GM21619 (cell line): ENCODE results near the gene ADGRD1.

ENCODE experiments used
- ATAC-seq: cut with Tn5 transposase; IDR thresholded peaks from one replicate; pipeline ENCODE4 v1.9.1; 2021; ENCODE audit not compliant: unreplicated experiment

ADGRD1 gene

GRCh38 chr12:131005161-131006035, 51.7 kb downstream of the ADGRD1 start:
- ATAC-seq, result no peak

DNA sequence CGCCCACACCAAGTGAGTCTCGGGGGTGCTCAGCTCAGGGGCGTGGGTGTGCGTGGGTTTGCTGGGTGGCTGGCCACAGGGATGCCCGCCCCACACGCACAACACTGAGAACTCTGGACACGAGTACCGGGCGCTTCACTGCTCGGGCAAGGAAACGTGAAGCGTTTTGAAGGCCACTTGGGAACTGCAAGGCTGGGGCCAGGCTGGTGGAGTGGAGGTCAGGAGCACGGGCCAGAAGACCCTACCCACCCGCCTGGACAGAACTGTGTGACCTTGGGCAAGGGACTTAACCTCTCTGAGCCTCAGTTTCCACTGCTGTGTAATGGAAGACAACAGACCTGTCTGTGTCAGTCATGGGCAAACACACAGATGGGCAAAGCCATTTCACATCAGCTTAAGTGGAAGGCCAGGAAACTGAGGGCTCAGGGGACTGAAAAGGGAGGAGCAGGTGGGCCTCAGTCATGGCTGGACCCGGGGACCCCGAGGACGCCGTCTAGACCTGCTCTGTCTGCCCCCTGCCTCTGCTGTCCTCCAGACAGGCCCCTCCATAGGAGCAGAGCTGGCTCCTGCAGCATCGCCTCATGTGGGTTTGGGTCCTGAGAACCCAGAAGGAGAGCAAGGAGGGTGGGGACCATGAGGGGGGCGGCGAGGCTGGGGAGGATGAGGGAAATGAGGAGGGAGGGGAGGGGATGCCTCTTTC, 52.5 kb downstream of the ADGRD1 start:
- ATAC-seq, result no peak

- no peak for ATAC-seq
These were observed 53.5 kb downstream of the ADGRD1 start for GRCh38 chr12:131007031-131007739.

DNA sequence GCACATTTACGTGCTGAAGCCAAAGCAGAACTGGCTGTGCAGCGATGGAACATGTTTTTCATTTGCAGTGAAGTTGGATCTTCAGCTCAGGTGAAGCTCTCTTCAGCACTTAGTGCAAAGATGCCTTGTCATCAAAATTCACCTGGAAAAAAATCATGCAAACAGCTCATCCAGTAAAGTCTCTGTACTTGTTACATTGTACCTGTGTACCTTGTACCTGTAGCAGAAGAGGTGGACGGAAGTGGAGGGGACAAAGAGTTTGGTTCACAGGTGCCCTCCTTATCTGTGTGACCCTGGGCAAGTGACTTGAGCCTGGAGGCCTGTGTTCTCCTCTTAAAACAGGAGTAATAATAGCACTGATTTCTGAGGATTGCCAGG, 54.0 kb downstream of the ADGRD1 start:
- ATAC-seq, result no peak

GRCh38 chr12:131008131-131008912, 54.6 kb downstream of the ADGRD1 start:
- no peak for ATAC-seq

GRCh38 chr12:131008913-131009270, 55.2 kb downstream of the ADGRD1 start:
- no peak for ATAC-seq

GRCh38 chr12:131009595-131010395, 56.1 kb downstream of the ADGRD1 start:
- no peak for ATAC-seq

- no peak for ATAC-seq
These were observed 56.9 kb downstream of the ADGRD1 start for GRCh38 chr12:131010396-131011131.

GRCh38 chr12:131011165-131012079, 57.7 kb downstream of the ADGRD1 start:
- no peak for ATAC-seq

DNA sequence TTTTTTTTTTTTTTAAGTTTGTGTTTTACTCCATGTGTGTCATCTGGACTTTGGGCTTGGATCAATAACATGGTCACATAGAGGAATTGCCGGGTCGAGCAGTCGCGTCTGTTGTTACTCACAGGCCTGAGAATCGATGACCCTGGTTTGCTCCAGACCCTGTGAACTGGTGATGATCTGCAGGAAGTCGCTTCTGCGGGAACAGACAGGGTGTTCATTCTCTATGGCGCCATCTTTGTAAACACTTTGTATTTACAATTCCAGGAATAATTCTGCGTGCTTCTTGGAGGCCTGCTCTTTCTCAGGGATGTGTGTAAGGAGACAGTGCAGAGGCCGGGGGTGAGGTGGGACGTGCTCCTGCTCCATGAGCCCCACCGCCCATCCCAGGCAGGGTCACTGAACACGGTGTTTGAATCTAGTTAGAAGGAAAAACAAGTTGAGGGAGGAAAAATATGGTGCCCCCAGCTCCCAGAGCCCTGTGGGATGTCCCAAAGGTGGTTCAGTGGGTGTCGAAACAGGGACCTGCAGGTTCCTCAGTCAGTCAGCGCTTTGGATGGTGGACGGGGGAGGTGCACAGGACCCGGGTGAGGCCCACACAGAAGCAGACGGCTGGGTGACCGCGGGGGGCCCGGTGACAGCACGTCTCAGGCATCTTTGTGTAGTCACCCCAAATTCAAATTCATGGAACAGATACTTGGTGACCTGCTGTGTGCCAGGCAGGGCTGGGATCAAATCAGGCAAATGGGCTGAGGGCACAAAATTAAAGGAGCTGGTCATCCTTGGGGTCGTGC, 58.8 kb downstream of the ADGRD1 start:
- no peak for ATAC-seq

DNA sequence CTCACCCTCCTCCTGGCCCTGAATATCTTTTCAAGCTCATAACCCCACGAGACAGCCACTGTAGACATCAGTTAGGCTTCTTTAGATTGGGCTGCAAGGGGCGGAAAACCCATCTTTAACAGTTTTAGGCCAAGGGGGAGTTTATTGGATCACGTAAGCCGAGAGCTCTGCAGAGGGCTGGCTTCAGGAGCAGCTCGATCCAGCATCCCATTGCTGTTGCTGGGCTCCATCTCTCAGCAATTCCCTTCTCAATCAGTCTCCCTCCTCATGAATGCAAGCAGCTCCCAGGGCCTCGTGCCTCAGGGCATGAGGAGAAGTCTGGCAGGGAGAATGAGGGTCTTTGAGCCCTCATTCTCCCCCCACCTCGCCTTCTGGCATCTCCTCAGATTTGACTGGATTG, 59.4 kb downstream of the ADGRD1 start:
- no peak for ATAC-seq

- ATAC-seq, result no peak
These were observed 60.6 kb downstream of the ADGRD1 start for GRCh38 chr12:131014343-131014742.

- no peak for ATAC-seq
These were observed 62.1 kb downstream of the ADGRD1 start for GRCh38 chr12:131015581-131016337.

DNA sequence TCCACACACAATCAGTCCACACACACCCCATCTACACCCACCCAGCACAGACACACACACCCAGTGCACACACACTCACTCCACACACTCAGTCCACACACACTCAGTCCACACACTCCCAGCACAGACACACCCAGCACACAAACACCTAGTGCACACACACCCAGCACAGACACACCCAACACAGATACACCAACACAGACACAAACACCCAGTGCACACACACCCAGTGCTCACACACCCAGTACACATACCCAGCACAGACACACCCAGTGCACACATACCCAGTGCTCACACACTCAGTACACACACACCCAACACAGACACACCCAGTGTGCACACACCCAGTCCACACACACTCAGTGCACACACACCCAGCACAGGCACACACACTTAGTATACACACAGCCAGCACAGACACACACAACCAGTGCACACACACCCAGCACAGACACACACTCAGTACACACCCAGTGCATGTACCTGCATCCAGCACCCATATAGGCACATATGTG, 63.8 kb downstream of the ADGRD1 start:
- ATAC-seq, result no peak

GRCh38 chr12:131018019-131018620, 64.4 kb downstream of the ADGRD1 start:
- no peak for ATAC-seq

DNA sequence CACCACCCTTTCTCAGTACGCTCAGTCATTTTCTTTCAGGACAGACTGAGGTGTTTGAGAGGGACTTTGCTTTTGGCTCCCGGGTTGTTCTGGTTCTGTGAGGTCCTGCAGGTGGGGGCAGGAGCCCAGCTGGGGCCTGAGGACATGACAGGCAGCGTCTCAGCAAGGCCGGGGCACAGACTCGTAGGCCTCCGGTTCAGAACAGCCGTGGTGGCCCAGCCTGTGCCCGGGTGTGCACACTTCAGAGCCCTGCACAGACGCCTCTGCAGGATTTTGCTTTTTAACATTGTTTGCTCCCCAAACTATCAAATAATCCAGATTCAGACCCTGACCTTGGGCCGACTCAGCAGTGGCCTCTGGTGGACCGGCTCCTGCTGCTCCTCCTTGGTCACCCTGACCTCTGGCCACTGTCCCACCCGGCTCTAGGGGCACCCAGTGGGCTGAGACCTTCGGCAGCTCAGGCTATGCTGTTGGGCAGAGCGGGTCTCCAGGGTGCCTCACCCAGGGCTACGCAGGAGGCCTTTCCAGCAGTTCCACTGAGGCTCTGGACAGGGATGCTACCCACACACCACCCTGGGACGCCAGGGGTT, 65.2 kb downstream of the ADGRD1 start:
- no peak for ATAC-seq
